ENCODE results near the gene PDE3B. TPM values are rescaled to one million over a fixed set of nuclear protein-coding genes. Genes with fewer than 3 reads are reported as not detected.

Gene PDE3B
- total RNA-seq, 6 donors from 2014 or later, result 19.3 to 62.7 (median 25.2) TPM

GRCh38 chr11:14612694-14613093, 30.9 kb upstream of the PDE3B start:
- no peaks in the 10 kb centered on the region for H3K4me1 ChIP-seq
- peak in 1 of 2 donors; percentile 31 for DNase-seq
- H3K27me3 ChIP-seq, result no peaks in the 10 kb centered on the region
- TF ChIP-seq CTCF (IDR thresholded peaks at IDR 0.05), result no peak
- H3K9me3 ChIP-seq, result no peaks in the 10 kb centered on the region
- peak; percentile 22 to 47 for ATAC-seq (ENCODE audit: low FRiP score in 2 of 2)
- peaks cover 0 to 8% (median 0%) of the 10 kb centered on the region in 4 donors for H3K36me3 ChIP-seq
- H3K4me3 ChIP-seq, result no peak overlapping the region
- WGBS, 2 donors, result 79 to 80% methylated on average over 2 of the region's 2 CpGs
- peak overlapping the region in 1 of 4 donors; percentile 52 for H3K27ac ChIP-seq

GRCh38 chr11:14614091-14614622, 29.4 kb upstream of the PDE3B start:
- Histone ChIP-seq H3K4me1 (no peaks in the 10 kb centered on the region), H3K36me3 (peaks cover 0 to 7% (median 0%) of the 10 kb centered on the region in 4 donors), H3K4me3 (no peak overlapping the region), H3K27me3 (no peaks in the 10 kb centered on the region), H3K9me3 (no peaks in the 10 kb centered on the region), H3K27ac (no peak overlapping the region)
- ATAC-seq (ENCODE audit: low FRiP score in 2 of 2), result no peak
- no peak for DNase-seq
- 88 to 94% methylated on average over 2 of the region's 2 CpGs for WGBS, 2 donors
- TF ChIP-seq POLR2AphosphoS5 (IDR thresholded peaks at IDR 0.05) (no peak), EP300 (IDR thresholded peaks at IDR 0.05) (no peak), POLR2A (IDR thresholded peaks at IDR 0.05) (no peak), CTCF (IDR thresholded peaks at IDR 0.05) (no peak)

- no peak overlapping the region for H3K4me3 ChIP-seq
- DNase-seq (no peak), ATAC-seq (ENCODE audit: low FRiP score in 2 of 2) (no peak)
- WGBS, 2 donors, result 58 to 86% methylated on average over 2 of the region's 2 CpGs
- H3K4me1 ChIP-seq, result peaks cover 0 to 4% (median under 1%) of the 10 kb centered on the region in 4 donors
- TF ChIP-seq CTCF (IDR thresholded peaks at IDR 0.05) (no peak), POLR2A (IDR thresholded peaks at IDR 0.05) (no peak), POLR2AphosphoS5 (IDR thresholded peaks at IDR 0.05) (no peak), EP300 (IDR thresholded peaks at IDR 0.05) (no peak)
- H3K27ac ChIP-seq, result no peak overlapping the region
- no peaks in the 10 kb centered on the region for H3K36me3 ChIP-seq
- H3K27me3 ChIP-seq, result no peaks in the 10 kb centered on the region
- H3K9me3 ChIP-seq, result no peaks in the 10 kb centered on the region
Observed at GRCh38 chr11:14617241-14618027, 26.2 kb upstream of the PDE3B start.

- H3K36me3 ChIP-seq, result no peaks in the 10 kb centered on the region
- DNase-seq (no peak), ATAC-seq (ENCODE audit: low FRiP score in 2 of 2) (no peak)
- TF ChIP-seq POLR2A (IDR thresholded peaks at IDR 0.05), result no peak
- no peak for TF ChIP-seq POLR2AphosphoS5 (IDR thresholded peaks at IDR 0.05)
- TF ChIP-seq CTCF (IDR thresholded peaks at IDR 0.05), result no peak
- no peak for TF ChIP-seq EP300 (IDR thresholded peaks at IDR 0.05)
- no peaks in the 10 kb centered on the region for H3K27me3 ChIP-seq
- WGBS, 2 donors, result 77 to 84% methylated on average over 2 of the region's 2 CpGs
- no peak overlapping the region for H3K27ac ChIP-seq
- peaks cover 0 to 6% (median 2%) of the 10 kb centered on the region in 4 donors for H3K4me1 ChIP-seq
- H3K4me3 ChIP-seq, result no peak overlapping the region
- no peaks in the 10 kb centered on the region for H3K9me3 ChIP-seq
Observed at GRCh38 chr11:14618060-14618459, 25.5 kb upstream of the PDE3B start.

Measured in upper lobe of left lung (tissue), 6 donors.